Measurements from ENCODE around the gene COMT. TPM values are rescaled to one million over a fixed set of nuclear protein-coding genes. Genes with fewer than 3 reads are reported as not detected.
A peak's percentile ranks its signal among the peaks of the same experiment; 100 is the strongest.

COMT gene
- polyA plus RNA-seq, 1 experiment: 79.4 TPM

GRCh38 chr22:20016734-20017621, 75.4 kb downstream of the COMT start, which contains the start of gene ARVCF:
Gene ARVCF, minus strand, starts transcription at chr22:20016823. Its CDS starts 26,029 bp downstream, at chr22:19990794.
- Histone ChIP-seq H3K27ac (ENCODE audit: low read depth, low read length) (no peak within 1 kb of the TSS), H3K4me3 (ENCODE audit: low read depth, low read length) (peak within 1 kb of the TSS; percentile 59), H3K27me3 (ENCODE audit: control insufficient read depth, insufficient read depth, low read length) (peaks cover 29% of the 10 kb centered on the region), H3K9me3 (ENCODE audit: control insufficient read depth, insufficient read depth, low read length) (peaks cover 4% of the 10 kb centered on the region; the same call in 1 of the 2 replicates)
- DNase-seq (ENCODE audit: low read depth, low spot score): peak; percentile 73
- ChIA-PET POLR2A (no interaction called here), CTCF (no interaction called here)
- TF ChIP-seq, protein P1, sequence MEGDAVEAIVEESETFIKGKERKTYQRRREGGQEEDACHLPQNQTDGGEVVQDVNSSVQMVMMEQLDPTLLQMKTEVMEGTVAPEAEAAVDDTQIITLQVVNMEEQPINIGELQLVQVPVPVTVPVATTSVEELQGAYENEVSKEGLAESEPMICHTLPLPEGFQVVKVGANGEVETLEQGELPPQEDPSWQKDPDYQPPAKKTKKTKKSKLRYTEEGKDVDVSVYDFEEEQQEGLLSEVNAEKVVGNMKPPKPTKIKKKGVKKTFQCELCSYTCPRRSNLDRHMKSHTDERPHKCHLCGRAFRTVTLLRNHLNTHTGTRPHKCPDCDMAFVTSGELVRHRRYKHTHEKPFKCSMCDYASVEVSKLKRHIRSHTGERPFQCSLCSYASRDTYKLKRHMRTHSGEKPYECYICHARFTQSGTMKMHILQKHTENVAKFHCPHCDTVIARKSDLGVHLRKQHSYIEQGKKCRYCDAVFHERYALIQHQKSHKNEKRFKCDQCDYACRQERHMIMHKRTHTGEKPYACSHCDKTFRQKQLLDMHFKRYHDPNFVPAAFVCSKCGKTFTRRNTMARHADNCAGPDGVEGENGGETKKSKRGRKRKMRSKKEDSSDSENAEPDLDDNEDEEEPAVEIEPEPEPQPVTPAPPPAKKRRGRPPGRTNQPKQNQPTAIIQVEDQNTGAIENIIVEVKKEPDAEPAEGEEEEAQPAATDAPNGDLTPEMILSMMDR (IDR thresholded peaks at IDR 0.05; ENCODE audit: low read depth, low read length): no peak

DNA sequence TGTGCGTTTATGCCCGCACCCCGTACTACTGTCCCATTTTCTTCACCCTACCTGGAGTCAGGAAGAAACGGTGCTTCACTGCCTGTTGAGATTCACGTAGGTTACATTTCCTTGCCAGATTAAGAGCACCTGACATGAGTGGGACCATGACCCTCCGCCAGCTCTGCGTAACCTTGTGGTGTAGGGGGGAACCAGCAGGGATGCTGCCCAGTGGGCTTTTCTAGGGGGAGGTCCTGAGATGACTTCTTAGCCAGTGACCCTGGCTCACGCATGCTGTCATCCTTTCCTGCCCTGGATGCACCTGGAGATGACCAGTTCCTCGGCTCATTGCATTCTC, 76.0 kb downstream of the COMT start:
- H3K27me3 ChIP-seq (ENCODE audit: control insufficient read depth, insufficient read depth, low read length): peaks cover 29% of the 10 kb centered on the region
- TF ChIP-seq, protein P1 (IDR thresholded peaks at IDR 0.05; ENCODE audit: low read depth, low read length): no peak
- H3K9me3 ChIP-seq (ENCODE audit: control insufficient read depth, insufficient read depth, low read length): peaks cover 4% of the 10 kb centered on the region; the same call in 1 of the 2 replicates
- ChIA-PET POLR2A (no interaction called here), CTCF (no interaction called here)
- no peak overlapping the region for H3K4me3 ChIP-seq (ENCODE audit: low read depth, low read length)
- H3K27ac ChIP-seq (ENCODE audit: low read depth, low read length): no peak overlapping the region
- no peak for DNase-seq (ENCODE audit: low read depth, low spot score)

GRCh38 chr22:20018001-20018400, 76.4 kb downstream of the COMT start:
- Histone ChIP-seq H3K4me3 (ENCODE audit: low read depth, low read length) (no peak overlapping the region), H3K27ac (ENCODE audit: low read depth, low read length) (no peak overlapping the region), H3K9me3 (ENCODE audit: control insufficient read depth, insufficient read depth, low read length) (peaks cover 4% of the 10 kb centered on the region; the same call in 1 of the 2 replicates), H3K27me3 (ENCODE audit: control insufficient read depth, insufficient read depth, low read length) (peaks cover 29% of the 10 kb centered on the region)
- TF ChIP-seq, protein P1 (IDR thresholded peaks at IDR 0.05; ENCODE audit: low read depth, low read length): no peak
- ChIA-PET POLR2A (no interaction called here), CTCF (no interaction called here)
- no peak for DNase-seq (ENCODE audit: low read depth, low spot score)

Other genes with a start within 250 kb of the COMT start
- gene SEPTIN5, start 227.3 kb upstream of the COMT start, polyA plus RNA-seq (2011; rRNA removed): 13.1 and 15.5 TPM in 2 replicates
- 0.20 and 0.60 TPM in 2 replicates for gene GP1BB, start 218.2 kb upstream of the COMT start, polyA plus RNA-seq (2011; rRNA removed)
- not detected in 2 replicates for gene TBX1, start 181.0 kb upstream of the COMT start, polyA plus RNA-seq (2011; rRNA removed)
- gene GNB1L, start 86.9 kb upstream of the COMT start, polyA plus RNA-seq (2011; rRNA removed): 1.3 and 1.6 TPM in 2 replicates
- 9.5 and 13.1 TPM in 2 replicates for gene RTL10, start 86.9 kb upstream of the COMT start, polyA plus RNA-seq (2011; rRNA removed)
- gene TXNRD2, start within 50 bp of the COMT start, polyA plus RNA-seq (2011; rRNA removed): 13.3 and 15.8 TPM in 2 replicates
- gene ARVCF, start 75.1 kb downstream of the COMT start, polyA plus RNA-seq (2011; rRNA removed): 5.6 and 8.2 TPM in 2 replicates
- gene TANGO2, start 79.3 kb downstream of the COMT start, polyA plus RNA-seq (2011; rRNA removed): 21.3 and 27.5 TPM in 2 replicates
- gene DGCR8, start 138.5 kb downstream of the COMT start, polyA plus RNA-seq (2011; rRNA removed): 22.0 and 22.8 TPM in 2 replicates
- gene RANBP1, start 174.3 kb downstream of the COMT start, polyA plus RNA-seq (2011; rRNA removed): 154 and 174 TPM in 2 replicates
- gene TRMT2A, start 175.5 kb downstream of the COMT start, polyA plus RNA-seq (2011; rRNA removed): 15.6 and 20.4 TPM in 2 replicates
- gene ZDHHC8, start 190.0 kb downstream of the COMT start, polyA plus RNA-seq (2011; rRNA removed): 13.5 and 21.9 TPM in 2 replicates
- not detected in 2 replicates for gene CCDC188, start 209.3 kb downstream of the COMT start, polyA plus RNA-seq (2011; rRNA removed)